GM12864 (cell line): Measurements from ENCODE around the gene PTGIS.
"Not testable (repeated sequence)": the region's sequence is repeated elsewhere in the genome, so short reads cannot be mapped to it uniquely, and the experiment has no call there.

Source experiments
- DNase-seq: peaks from one replicate; pipeline ENCODE4 v3.0.0-alpha.2; 2011; ENCODE audit warnings: low read depth
- H3K4me3 ChIP-seq: 2 replicates; pipeline ENCODE4 v1.5.1; 2011; ENCODE audit warnings: mild to moderate bottlenecking, low read depth, low read length, control low read depth
- CTCF ChIP-seq: IDR thresholded peaks from 2 replicates; pipeline ENCODE4 v1.5.1; 2011; ENCODE audit warnings: low read depth, mild to moderate bottlenecking, moderate library complexity, low read length, control low read depth, inconsistent platforms; ENCODE audit errors: missing control alignments

The PTGIS gene

GRCh38 chr20:49567421-49568277, at the start of gene PTGIS:
PTGIS (minus strand) TSS chr20:49568137; CDS start chr20:49568116, 21 bp downstream.
- H3K4me3 ChIP-seq, result no peak within 1 kb of the TSS
- DNase-seq, result no peak
- no peak for TF ChIP-seq CTCF

- H3K4me3 ChIP-seq, DNase-seq: not testable (repeated sequence)
These were observed 49.5 kb upstream of the PTGIS start for GRCh38 chr20:49617394-49617793.

GRCh38 chr20:49616154-49617007, 48.4 kb upstream of the PTGIS start:
- no peak for TF ChIP-seq CTCF
- H3K4me3 ChIP-seq, result no peak overlapping the region
- DNase-seq, result no peak

- no peak for DNase-seq
- TF ChIP-seq CTCF, result no peak
- H3K4me3 ChIP-seq, result no peak overlapping the region
These were observed 47.6 kb upstream of the PTGIS start for GRCh38 chr20:49615401-49616153.

- DNase-seq, H3K4me3 ChIP-seq: not testable (repeated sequence)
These were observed 47.1 kb upstream of the PTGIS start for GRCh38 chr20:49615051-49615400.

- no peak overlapping the region for H3K4me3 ChIP-seq
- TF ChIP-seq CTCF, result no peak
- no peak for DNase-seq
These were observed 46.6 kb upstream of the PTGIS start for GRCh38 chr20:49614338-49615050.

- DNase-seq, result no peak
- H3K4me3 ChIP-seq, result no peak overlapping the region
- no peak for TF ChIP-seq CTCF
These were observed 44.3 kb upstream of the PTGIS start for GRCh38 chr20:49612127-49612738.

GRCh38 chr20:49611539-49612126, 43.7 kb upstream of the PTGIS start:
- not testable (repeated sequence) for DNase-seq
- peak overlapping the region; percentile 22; the same call in 1 of the 2 replicates for H3K4me3 ChIP-seq
